Left lobe of liver (tissue), 2 donors: ENCODE results near the gene WNT5A. TPM values are rescaled to one million over a fixed set of nuclear protein-coding genes. Genes with fewer than 3 reads are reported as not detected.
"Not testable (repeated sequence)": the region's sequence is repeated elsewhere in the genome, so short reads cannot be mapped to it uniquely, and the experiment has no call there.

Experiments used
- ATAC-seq: fragments of 200-7000 bp; cut with Tn5 transposase; one replicate; pipeline ENCODE4 v1.9.1; 2020; ENCODE audit warnings: mild to moderate bottlenecking, moderate library complexity
- DNase-seq: peaks from one replicate; pipeline ENCODE4 v3.0.0-alpha.2; 2020; ENCODE audit warnings: low spot score
- total RNA-seq: library from RNA; stranded (reverse); gene quantifications from one replicate; pipeline ENCODE4 v1.2.1, GENCODE V29; 2021
- donor health status: DM: no; HTN: no; CAD: no; lungs with moderate emphysema.
- donor health status: DM: no; HTN: yes; CAD: no.

WNT5A gene
- total RNA-seq, 1 donor from 2014 or later, result 4.3 TPM

GRCh38 chr3:55507808-55508207 lies 20.7 kb upstream of the WNT5A start:
- no peak for DNase-seq
- no peak for ATAC-seq

GRCh38 chr3:55505776-55506175 lies 18.7 kb upstream of the WNT5A start:
- no peak for DNase-seq

GRCh38 chr3:55505102-55505501 lies 18.0 kb upstream of the WNT5A start:
- DNase-seq, result not testable (repeated sequence)
- ATAC-seq, result peak; percentile 80

More at GRCh38 chr3:55505776-55506175, 18.7 kb upstream of the WNT5A start:
- no peak for ATAC-seq

- no peak for DNase-seq
- no peak for ATAC-seq
Measured at GRCh38 chr3:55501905-55502304, 14.8 kb upstream of the WNT5A start.

- ATAC-seq (no peak), DNase-seq (no peak)
Measured at GRCh38 chr3:55500555-55501330, 13.6 kb upstream of the WNT5A start.

- no peak for ATAC-seq
- DNase-seq, result no peak
Measured at GRCh38 chr3:55498520-55498919, 11.4 kb upstream of the WNT5A start.

- ATAC-seq (peak; percentile 99), DNase-seq (peak; percentile 77)
Measured at GRCh38 chr3:55497250-55497649, 10.1 kb upstream of the WNT5A start.

- DNase-seq, result no peak
- no peak for ATAC-seq
Measured at GRCh38 chr3:55494976-55495375, 7.9 kb upstream of the WNT5A start.

GRCh38 chr3:55492976-55493375 lies 5.9 kb upstream of the WNT5A start:
- DNase-seq (no peak), ATAC-seq (no peak)

GRCh38 chr3:55491296-55491816 lies 4.2 kb upstream of the WNT5A start:
- DNase-seq (no peak), ATAC-seq (no peak)

- no peak for ATAC-seq
- DNase-seq, result no peak
Measured at GRCh38 chr3:55490276-55490913, 3.3 kb upstream of the WNT5A start.

GRCh38 chr3:55489798-55490132 lies 2.7 kb upstream of the WNT5A start:
- ATAC-seq, result no peak

GRCh38 chr3:55488398-55489055 lies 1.4 kb upstream of the WNT5A start:
- ATAC-seq, result peak; percentile 48
- peak; percentile 68 for DNase-seq

More at GRCh38 chr3:55489798-55490132, 2.7 kb upstream of the WNT5A start:
- DNase-seq, result no peak

GRCh38 chr3:55487381-55488241 lies 505 bp upstream of the WNT5A start:
- ATAC-seq (peak; percentile 40), DNase-seq (peak; percentile 67)

GRCh38 chr3:55486101-55486856 lies 827 bp downstream of the WNT5A start:
- DNase-seq (peak; percentile 82), ATAC-seq (peak; percentile 43)

GRCh38 chr3:55484801-55485791 lies 2.0 kb downstream of the WNT5A start:
- peak; percentile 76 for ATAC-seq
- DNase-seq, result peak; percentile 84

GRCh38 chr3:55484191-55484689 lies 2.9 kb downstream of the WNT5A start:
- DNase-seq (no peak), ATAC-seq (no peak)
